Measurements from ENCODE around the gene BOLA1. TPM values are rescaled to one million over a fixed set of nuclear protein-coding genes. Genes with fewer than 3 reads are reported as not detected.

The BOLA1 gene
- total and polyA plus RNA-seq, 2 donors (not counting 3 experiments of a cell fraction or from before 2014, with no cell fraction given): 10.8 to 12.2 TPM

GRCh38 chr1:149915429-149916192, 16.2 kb downstream of the BOLA1 start:
- H3K4me3 ChIP-seq (replicated peaks in 1 of 3; ENCODE audit: insufficient read depth in 1 of 3, low read depth in 1 of 3, low read length in 3 of 3): no peak overlapping the region
- H3K4me2 ChIP-seq (ENCODE audit: insufficient read depth, low read length): no peak overlapping the region
- dilution Hi-C loops (cut with MboI; ENCODE audit: extremely low pct_ligation_motif_present, low sequenced_read_pairs): no loop called here

More at GRCh38 chr1:149915429-149916192, 16.2 kb downstream of the BOLA1 start:
- Histone ChIP-seq H3K79me2 (ENCODE audit: control insufficient read depth, insufficient read depth, low read length) (no peaks in the 10 kb centered on the region), H4K20me1 (replicated peaks; ENCODE audit: control insufficient read depth, extremely low read depth, insufficient read depth, low read length) (no peaks in the 10 kb centered on the region), H3K9ac (replicated peaks; ENCODE audit: extremely low read depth, insufficient read depth, low read length) (no peak overlapping the region), H3K27ac (ENCODE audit: insufficient read depth, low read depth, low read length) (no peak overlapping the region), H3K4me1 (ENCODE audit: control insufficient read depth, extremely low read depth, insufficient read depth, low read length) (peaks cover 3% of the 10 kb centered on the region), H2AFZ (ENCODE audit: low read depth, low read length) (no peak overlapping the region), H3K9me1 (replicated peaks; ENCODE audit: control insufficient read depth, extremely low read depth, insufficient read depth, low read length) (no peaks in the 10 kb centered on the region), H3K27me3 (ENCODE audit: control insufficient read depth in 2 of 2, insufficient read depth in 2 of 2, low read length in 2 of 2) (peaks cover 17 to 25% of the 10 kb centered on the region in 2 experiments), H3K9me3 (replicated peaks; ENCODE audit: control insufficient read depth, insufficient read depth, low read length) (no peaks in the 10 kb centered on the region), H3K36me3 (ENCODE audit: control insufficient read depth in 2 of 2, extremely low read depth in 1 of 2, insufficient read depth in 2 of 2, low read length in 2 of 2) (no peaks in the 10 kb centered on the region)
- CTCF ChIA-PET: interaction anchor here (1.5 kb wide), 1 partner anchor 271 kb away, joined by 4 read pairs; no protein-coding TSS in a partner anchor
- DNase-seq (ENCODE audit: low read depth, low spot score): no peak
- no peak for FAIRE-seq
- BruUV-seq (replicated peaks): no TSS peak
- no peak for TF ChIP-seq CTCF (IDR thresholded peaks at IDR 0.05; ENCODE audit: extremely low read depth in 1 of 2, insufficient read depth in 1 of 2, low read depth in 1 of 2, low read length in 2 of 2)
- no peak for TF ChIP-seq MAX (IDR thresholded peaks at IDR 0.05; ENCODE audit: insufficient read depth, insufficient read length)
- no peak for TF ChIP-seq POLR2A (IDR thresholded peaks at IDR 0.05; ENCODE audit: low read depth, low read length)
- no peak for TF ChIP-seq JUN (IDR thresholded peaks at IDR 0.05; ENCODE audit: borderline replicate concordance, insufficient read depth, insufficient read length, low read depth)
- TF ChIP-seq EZH2 (IDR thresholded peaks at IDR 0.05; ENCODE audit: borderline replicate concordance, low read depth, low read length, severe bottlenecking): no peak
- TF ChIP-seq GATA2 (IDR thresholded peaks at IDR 0.05; ENCODE audit: insufficient read depth, insufficient read length, low read depth, low read length): no peak
- no peak for TF ChIP-seq MYC (IDR thresholded peaks at IDR 0.05; ENCODE audit: low read depth, low read length)
- no peak for TF ChIP-seq POLR2AphosphoS5 (IDR thresholded peaks at IDR 0.05; ENCODE audit: insufficient read depth, low read depth, low read length)
- TF ChIP-seq FOS (IDR thresholded peaks at IDR 0.05; ENCODE audit: borderline replicate concordance, insufficient read depth, low read length): no peak
- intact Hi-C loops (cut with micrococcal nuclease): no loop called here
- POLR2A ChIA-PET: no interaction called here

Measured in endothelial cell of umbilical vein (primary cell).